ENCODE results near the gene APPL2. TPM values are rescaled to one million over a fixed set of nuclear protein-coding genes. Genes with fewer than 3 reads are reported as not detected.
"Not testable (repeated sequence)": the region's sequence is repeated elsewhere in the genome, so short reads cannot be mapped to it uniquely, and the experiment has no call there.

Gene APPL2
- total RNA-seq, 1 donor, result 21.5 TPM

GRCh38 chr12:105201299-105201698 is 34.7 kb downstream of the APPL2 start:
- DNase-seq (ENCODE audit: low read depth in 2 of 3, low spot score in 2 of 3), result no peak

- DNase-seq (ENCODE audit: low read depth in 2 of 3, low spot score in 2 of 3), result no peak
Measured at GRCh38 chr12:105200385-105200784, 35.6 kb downstream of the APPL2 start.

- DNase-seq (ENCODE audit: low read depth in 2 of 3, low spot score in 2 of 3), result no peak
Measured at GRCh38 chr12:105198961-105199360, 37.0 kb downstream of the APPL2 start.

GRCh38 chr12:105196090-105196489 is 39.9 kb downstream of the APPL2 start:
- DNase-seq (ENCODE audit: low read depth in 2 of 3, low spot score in 2 of 3), result no peak

- DNase-seq (ENCODE audit: low read depth in 2 of 3, low spot score in 2 of 3), result no peak
Measured at GRCh38 chr12:105194947-105195346, 41.0 kb downstream of the APPL2 start.

- DNase-seq (ENCODE audit: low read depth in 2 of 3, low spot score in 2 of 3), result no peak
Measured at GRCh38 chr12:105192624-105193225, 43.2 kb downstream of the APPL2 start.

- DNase-seq (ENCODE audit: low read depth in 2 of 3, low spot score in 2 of 3), result no peak
Measured at GRCh38 chr12:105190530-105190929, 45.4 kb downstream of the APPL2 start.

GRCh38 chr12:105189293-105189692 is 46.7 kb downstream of the APPL2 start:
- DNase-seq (ENCODE audit: low read depth in 2 of 3, low spot score in 2 of 3), result no peak

GRCh38 chr12:105183976-105184375 is 52.0 kb downstream of the APPL2 start:
- not testable (repeated sequence) for DNase-seq (ENCODE audit: low read depth in 2 of 3, low spot score in 2 of 3)

GRCh38 chr12:105183406-105183805 is 52.6 kb downstream of the APPL2 start:
- DNase-seq (ENCODE audit: low read depth in 2 of 3, low spot score in 2 of 3), result not testable (repeated sequence)

- DNase-seq (ENCODE audit: low read depth in 2 of 3, low spot score in 2 of 3), result not testable (repeated sequence)
Measured at GRCh38 chr12:105179114-105179513, 56.9 kb downstream of the APPL2 start.

- DNase-seq (ENCODE audit: low read depth in 2 of 3, low spot score in 2 of 3), result no peak
Measured at GRCh38 chr12:105177208-105177607, 58.8 kb downstream of the APPL2 start.

GRCh38 chr12:105175397-105175990 is 60.5 kb downstream of the APPL2 start:
- DNase-seq (ENCODE audit: low read depth in 2 of 3, low spot score in 2 of 3), result no peak

- no peak for DNase-seq (ENCODE audit: low read depth in 2 of 3, low spot score in 2 of 3)
Measured at GRCh38 chr12:105171691-105172436, 64.1 kb downstream of the APPL2 start.

- no peak for DNase-seq (ENCODE audit: low read depth in 2 of 3, low spot score in 2 of 3)
Measured at GRCh38 chr12:105170139-105170538, 65.8 kb downstream of the APPL2 start.

GRCh38 chr12:105168006-105168405 is 68.0 kb downstream of the APPL2 start:
- DNase-seq (ENCODE audit: low read depth in 2 of 3, low spot score in 2 of 3), result no peak

GRCh38 chr12:105167346-105167745 is 68.6 kb downstream of the APPL2 start:
- DNase-seq (ENCODE audit: low read depth in 2 of 3, low spot score in 2 of 3), result no peak

- no peak for DNase-seq (ENCODE audit: low read depth in 2 of 3, low spot score in 2 of 3)
Measured at GRCh38 chr12:105166736-105167135, 69.2 kb downstream of the APPL2 start.

- DNase-seq (ENCODE audit: low read depth in 2 of 3, low spot score in 2 of 3), result no peak
Measured at GRCh38 chr12:105164068-105164467, 71.9 kb downstream of the APPL2 start.

- no peak for DNase-seq (ENCODE audit: low read depth in 2 of 3, low spot score in 2 of 3)
Measured at GRCh38 chr12:105162174-105162573, 73.8 kb downstream of the APPL2 start.

GRCh38 chr12:105158876-105159275 is 77.1 kb downstream of the APPL2 start:
- no peak for DNase-seq (ENCODE audit: low read depth in 2 of 3, low spot score in 2 of 3)

GRCh38 chr12:105157606-105158005 is 78.4 kb downstream of the APPL2 start:
- DNase-seq (ENCODE audit: low read depth in 2 of 3, low spot score in 2 of 3), result no peak

Measured in hematopoietic multipotent progenitor cell (in vitro differentiated cells).